Endothelial cell of hepatic sinusoid (primary cell): ENCODE measurements around the gene NFAM1.

Experiments used
- in situ Hi-C: cut with HindIII; loops from 2 replicates; pipeline ENCODE4 v1.10.0; 2017; ENCODE audit warnings: low sequenced_read_pairs

NFAM1 gene

DNA sequence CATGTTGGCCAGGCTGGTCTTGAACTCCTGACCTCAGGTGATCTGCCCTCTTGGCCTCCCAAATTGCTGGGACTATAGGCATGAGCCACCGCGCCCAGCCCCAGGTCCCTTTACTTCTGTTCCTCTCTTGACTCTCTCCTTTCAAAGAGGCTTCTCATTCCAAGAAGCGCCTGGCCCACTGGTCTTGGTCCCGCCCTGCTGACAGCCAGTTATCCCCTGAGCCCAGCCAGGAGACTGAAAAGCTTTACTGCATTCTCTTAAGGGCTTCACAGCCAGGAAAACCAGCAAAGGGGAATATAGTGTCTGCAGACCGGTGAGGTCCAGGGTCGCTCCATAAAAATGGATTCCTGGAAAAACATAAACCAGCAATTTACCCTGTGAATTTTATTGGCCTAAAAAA is 68.3 kb downstream of the NFAM1 start:
- in situ Hi-C loops = no loop called here

DNA sequence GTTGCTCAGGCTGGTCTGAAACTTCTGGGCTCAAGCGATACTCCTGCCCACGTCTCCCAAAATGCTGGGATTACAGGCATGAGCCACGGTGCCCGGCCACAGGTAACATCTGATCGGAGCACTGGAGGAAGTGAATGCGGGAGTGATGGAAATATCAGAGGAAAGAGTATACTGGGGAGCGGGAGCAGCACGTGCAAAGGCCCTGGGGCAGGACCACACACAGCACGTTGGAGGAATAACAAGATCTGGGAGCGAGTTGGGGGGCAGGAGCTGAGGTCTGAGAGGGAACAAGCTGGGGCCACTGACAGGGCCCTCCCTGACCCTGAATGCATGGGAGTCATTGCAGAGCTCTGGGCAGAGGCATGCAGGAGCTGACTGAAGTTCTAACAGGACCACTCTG is 70.7 kb downstream of the NFAM1 start:
- in situ Hi-C loops = no loop called here

DNA sequence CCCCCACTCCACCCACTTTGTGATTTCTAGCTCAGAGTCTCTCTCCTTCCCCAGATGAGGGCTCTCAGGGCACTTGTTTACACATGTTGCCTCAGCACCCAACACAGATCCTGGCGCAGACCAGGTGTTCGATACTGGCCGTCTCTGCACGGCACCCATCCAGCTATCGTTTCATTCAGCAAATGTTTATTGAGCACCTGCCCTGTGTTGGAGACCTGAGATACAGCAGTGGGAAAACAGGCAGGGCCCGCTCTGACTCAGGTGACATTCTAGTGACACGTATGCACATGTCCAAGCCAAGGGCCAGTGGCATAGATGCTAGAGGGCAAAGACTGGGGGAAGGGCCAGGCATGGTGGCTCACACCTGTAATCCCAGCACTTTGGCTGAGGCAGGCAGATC is 71.9 kb downstream of the NFAM1 start:
- in situ Hi-C loops = no loop called here

DNA sequence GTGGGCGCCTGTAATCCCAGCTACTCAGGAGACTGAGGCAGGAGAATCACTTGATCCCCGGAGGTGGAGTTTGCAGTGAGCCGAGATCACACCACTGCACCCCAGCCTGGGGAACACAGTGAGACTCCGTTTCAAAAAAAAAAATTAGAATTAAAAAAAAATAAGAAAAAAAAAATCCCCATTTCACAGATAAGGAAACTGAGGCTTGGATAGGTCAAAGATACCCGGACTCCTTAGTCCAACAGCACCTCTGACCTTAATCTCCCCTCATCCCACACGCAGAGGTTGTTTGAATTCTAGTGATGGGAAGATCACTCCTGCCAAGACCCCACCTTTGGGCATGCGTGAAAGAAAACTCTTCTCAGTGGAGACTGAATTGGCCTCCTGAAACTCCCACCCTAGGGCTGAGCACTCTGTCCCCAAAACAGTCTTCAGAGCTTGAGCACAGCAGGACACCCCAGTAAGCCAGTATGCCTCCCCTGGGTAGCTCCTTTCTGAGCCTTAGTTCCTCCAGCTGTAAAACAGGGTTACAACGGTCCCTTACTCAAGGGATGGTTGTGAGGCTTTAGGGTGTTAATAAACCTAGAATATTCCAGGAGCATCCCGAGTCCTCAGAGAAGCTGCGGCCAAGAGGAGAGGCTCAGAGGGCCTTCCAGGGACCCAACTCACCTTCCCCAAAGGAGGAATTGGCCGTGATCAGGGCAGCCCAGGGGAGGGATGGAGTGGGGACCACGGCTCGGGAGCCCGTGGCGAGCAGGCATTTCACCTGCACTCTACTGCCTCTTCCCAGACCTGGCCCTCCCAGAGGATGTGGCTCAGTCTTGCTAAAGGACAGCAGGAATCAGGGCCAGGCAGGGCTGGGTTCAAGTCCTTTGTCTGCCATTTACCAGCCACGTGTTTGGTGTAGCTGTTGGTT is 73.3 kb downstream of the NFAM1 start:
- in situ Hi-C loops = no loop called here

DNA sequence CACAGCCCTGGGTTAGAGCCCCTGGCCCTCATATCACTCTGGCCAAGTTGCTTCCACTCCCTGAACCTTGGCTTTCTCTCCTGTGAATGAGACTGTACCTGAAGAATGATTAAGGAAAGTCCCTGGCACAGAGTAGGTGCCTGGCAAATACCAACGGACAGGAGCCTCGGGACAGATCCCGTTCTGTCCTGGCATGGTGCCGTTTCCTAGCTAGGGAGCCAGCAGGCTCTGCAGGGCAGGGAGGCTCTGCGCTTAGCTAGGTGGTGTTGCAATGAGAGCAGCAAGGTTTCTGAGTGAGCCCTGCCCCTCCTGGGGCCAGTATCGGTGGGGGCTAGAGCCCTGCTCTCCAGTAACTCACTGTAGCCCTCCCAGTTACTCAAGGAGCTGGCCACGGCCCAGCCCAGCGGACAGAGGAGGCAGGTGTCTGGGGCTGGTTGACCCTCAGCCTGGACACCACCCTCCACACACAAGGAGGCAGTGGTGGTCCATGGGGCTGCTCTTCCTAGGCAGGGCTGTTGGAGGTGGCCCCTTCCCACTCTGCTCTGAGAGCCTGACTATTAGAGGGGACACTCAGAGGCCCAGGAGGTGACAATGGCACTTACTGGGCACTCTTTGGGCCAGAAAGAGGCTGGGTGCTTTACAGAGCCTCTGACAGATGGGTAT is 74.4 kb downstream of the NFAM1 start:
- in situ Hi-C loops = no loop called here

DNA sequence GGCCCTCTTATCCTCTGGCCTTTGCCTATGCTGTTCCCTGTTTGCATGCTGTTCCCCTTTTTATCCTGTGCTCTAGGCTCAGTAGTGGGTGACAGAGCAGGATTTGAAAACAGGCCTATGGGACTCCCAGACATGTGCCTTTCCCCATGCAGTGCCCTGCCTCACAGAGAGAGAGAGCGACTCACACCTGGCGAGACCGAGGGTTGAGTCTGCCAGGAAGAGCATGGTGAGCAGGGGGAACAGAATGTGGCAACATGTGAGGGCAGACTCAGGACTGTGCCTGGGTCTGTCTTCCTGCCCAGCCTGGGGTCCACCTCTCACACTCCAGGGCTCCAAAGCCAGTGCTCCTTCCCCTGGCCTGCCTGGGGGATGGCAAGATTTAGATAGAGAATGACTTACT is 75.0 kb downstream of the NFAM1 start:
- in situ Hi-C loops = no loop called here

DNA sequence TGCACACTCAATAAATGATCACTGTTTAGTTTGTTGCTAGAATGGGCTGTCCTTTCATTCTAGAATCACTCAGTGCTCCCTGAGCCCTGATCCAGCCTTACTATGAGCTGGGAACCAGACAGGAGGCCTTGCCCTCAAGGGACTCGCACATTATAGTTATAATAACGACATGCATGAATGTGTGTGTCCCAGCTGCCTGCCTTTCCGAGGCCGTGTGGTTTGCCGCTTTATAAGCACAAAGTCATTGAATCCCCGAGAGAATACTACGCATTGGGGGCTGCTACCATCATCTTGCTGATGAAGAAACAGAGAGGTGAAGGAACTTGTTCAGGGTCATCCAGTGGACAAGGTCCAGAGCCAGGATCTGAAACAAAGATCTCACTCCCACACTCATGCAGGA is 75.7 kb downstream of the NFAM1 start:
- in situ Hi-C loops = no loop called here

DNA sequence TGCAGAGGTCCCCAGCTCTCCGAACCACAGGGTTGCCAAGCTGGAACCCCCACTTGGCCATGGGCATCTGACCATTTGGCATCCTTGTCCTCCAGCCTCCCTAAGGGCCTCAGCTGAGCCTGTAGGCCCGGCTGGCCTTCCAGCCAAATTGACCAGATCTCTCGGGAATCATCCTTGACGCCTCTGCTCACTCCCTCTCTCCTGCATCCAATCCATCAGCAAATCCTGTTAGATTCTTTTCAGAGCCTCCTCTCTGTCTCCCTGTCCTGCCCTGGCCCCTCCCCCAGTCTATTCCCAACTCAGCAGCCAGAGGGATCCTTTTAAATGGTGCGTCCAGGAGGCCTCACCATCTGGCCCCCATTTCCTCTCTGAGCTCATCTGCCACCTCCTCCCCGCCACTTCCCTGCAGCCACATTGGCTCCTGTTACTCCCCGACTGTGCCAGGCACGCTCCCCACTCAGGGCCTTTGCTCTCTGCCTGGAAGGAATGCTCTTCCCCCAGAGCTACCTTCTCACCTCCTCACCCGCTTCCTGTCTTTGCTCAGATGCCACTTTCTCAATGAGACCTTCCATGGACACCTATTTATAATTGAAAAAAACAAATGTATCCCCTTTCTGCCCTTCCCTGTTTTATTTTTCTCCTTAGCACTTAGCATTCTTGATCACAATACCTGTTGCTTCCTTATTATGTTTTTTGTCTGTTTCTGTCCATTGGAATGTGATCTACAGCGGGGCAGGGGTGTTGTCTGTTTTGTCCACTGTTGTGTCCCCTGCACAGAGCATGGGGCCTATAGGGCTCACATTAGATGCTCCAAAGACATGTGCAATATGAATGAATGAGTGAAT is 78.1 kb downstream of the NFAM1 start:
- in situ Hi-C loops = no loop called here

DNA sequence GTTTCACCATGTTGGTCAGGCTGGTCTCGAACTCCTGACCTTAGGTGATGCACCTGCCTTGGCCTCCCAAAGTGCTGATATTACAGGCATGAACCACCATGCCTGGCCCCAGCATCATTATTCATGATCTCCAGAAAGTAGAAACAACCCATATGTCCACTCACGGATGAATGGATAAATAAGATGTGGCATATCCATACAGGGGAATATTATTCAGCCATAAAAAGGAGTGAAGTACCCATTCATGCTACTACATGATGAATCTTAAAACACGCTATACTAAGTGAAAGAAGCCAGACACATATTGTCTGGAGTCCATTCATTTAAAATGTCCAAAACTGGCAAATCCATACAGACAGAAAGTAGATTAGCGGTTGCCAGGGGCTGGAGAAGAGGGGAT is 81.8 kb downstream of the NFAM1 start:
- in situ Hi-C loops = no loop called here

DNA sequence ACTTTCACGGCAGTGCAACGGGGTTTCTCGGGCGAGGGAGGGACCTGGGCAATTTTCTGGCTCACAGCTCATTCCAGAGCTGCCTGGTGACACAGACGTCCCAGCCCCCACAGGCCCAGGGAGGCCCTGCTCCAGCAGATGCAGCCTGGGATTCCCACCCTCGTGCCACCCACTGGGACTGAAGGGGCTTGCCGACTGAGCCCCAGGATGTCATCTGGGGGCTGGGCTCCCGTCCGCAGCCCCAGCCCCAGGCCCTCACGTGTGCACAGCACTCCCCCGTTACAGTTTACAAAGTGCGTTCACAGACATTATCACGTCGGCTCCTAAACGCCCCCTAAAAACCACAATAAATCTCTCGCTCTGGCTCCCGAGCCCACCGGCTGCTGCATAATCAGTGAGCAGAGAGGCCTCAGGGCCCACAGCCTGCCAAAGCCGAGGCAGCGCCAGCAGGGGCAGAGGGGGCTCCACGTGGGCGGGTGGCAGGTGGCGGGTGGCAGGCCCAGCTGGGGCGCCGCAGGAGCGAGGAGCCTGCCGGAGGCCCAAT is 84.8 kb downstream of the NFAM1 start:
- in situ Hi-C loops = no loop called here

DNA sequence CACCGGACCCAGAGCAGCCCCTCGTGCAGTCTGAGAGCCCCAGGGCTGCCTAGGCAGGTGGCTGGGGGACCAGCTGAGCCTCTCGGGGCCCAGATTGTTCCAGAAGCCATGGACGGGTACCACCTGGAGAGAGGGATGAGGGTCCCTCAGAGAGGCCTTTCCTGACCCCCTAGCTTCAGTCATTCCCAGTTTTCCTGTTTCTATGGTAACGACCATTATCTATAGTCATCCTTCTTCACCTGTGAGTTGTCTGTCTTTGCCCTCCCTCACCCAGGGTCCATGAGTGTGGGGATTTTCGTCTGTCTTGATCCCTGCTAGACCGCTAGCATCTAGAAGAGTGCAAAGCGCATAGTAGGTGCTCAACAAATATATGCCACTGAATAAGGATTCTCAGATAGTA is 85.5 kb downstream of the NFAM1 start:
- in situ Hi-C loops = no loop called here

DNA sequence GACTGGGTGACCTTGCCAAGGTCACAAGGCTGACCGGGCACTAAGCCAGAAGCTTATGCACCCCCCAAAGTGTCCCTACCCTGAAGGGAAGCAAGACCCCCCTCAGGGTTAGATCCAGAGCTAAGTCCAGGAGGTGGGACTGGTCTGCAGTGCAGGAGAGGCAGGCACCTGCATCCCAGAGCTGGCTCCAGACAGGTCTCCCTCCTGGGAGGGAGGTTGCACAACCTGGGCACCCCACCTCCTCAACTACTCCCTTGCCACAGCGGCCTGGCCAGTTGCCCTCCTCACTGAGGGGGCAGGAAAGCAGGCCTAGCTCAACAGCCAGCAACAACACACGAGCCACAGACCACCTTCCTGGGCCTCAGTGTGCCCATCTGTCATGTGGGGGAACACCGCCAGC is 86.7 kb downstream of the NFAM1 start:
- in situ Hi-C loops = no loop called here

DNA sequence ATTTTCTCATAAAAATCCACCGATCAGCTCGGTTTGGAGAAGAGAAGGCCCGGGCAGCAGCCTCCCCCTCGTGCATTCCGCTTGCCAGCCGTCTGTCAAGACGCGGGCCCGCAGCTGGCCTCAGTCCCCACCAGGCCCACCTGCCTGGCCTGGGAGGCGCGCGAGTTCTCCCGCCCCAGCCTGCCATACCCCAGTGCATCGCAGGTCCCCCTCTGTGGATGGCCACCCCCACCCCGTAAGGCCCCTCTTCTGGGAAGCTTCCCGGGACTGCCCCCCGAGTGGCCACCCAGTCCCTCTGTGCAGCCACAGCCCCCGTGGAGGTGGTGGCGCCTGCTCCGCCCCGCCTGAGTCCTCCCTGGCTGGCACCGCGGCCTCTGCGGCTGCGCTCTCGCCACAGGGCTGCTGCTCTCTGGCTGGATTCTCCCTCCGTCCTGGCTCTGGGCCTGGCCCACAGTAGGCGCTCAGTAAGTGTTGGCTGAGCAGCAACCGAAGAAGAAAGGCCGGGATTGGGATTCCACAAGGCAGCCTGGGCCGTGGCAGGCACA is 87.8 kb downstream of the NFAM1 start:
- in situ Hi-C loops = no loop called here

DNA sequence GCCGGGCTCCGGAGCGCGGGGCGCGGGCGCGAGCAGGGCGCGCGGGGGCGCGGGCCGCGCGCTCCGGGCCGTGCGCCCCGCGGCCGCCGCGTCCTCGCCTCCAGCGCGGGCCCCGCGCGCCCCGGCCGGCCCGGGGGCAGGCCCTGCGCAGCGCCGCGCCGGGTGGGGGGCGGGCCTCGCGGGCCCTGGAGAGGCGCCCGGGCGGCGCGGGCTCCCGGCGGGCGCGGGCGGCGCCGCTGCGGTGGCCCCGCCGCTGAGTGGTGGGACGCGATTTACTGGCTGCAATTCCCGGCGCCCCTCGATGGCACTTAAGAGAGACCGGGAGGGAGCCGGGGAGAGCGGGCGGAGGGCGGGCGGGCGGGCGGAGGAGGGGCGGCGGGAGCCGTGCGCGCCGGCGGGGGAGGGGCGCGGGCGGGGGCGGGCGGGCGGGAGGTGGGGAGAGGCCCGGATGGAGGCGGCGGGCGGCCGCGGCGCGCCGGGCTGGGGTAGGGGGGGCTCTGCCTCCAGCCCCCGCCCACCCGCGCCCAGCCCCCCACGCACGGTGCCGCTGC is 88.6 kb downstream of the NFAM1 start:
- in situ Hi-C loops = no loop called here

DNA sequence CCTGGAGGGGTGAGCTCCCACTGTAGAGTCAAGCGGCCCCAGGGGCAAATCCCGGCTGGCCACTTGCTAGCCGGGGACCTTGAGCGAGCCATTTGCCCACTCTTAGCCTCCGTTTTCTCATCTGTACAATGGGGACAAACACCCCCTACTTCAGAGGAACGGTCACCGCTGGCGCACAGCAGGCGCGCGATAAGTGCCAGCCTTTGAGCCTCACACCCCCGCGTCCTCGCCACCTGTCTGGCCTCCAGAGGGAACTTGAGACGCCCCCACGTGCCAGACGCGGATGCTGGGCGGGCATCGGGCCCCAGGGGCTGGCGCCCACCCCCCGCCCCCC is 89.1 kb downstream of the NFAM1 start:
- in situ Hi-C loops = no loop called here

DNA sequence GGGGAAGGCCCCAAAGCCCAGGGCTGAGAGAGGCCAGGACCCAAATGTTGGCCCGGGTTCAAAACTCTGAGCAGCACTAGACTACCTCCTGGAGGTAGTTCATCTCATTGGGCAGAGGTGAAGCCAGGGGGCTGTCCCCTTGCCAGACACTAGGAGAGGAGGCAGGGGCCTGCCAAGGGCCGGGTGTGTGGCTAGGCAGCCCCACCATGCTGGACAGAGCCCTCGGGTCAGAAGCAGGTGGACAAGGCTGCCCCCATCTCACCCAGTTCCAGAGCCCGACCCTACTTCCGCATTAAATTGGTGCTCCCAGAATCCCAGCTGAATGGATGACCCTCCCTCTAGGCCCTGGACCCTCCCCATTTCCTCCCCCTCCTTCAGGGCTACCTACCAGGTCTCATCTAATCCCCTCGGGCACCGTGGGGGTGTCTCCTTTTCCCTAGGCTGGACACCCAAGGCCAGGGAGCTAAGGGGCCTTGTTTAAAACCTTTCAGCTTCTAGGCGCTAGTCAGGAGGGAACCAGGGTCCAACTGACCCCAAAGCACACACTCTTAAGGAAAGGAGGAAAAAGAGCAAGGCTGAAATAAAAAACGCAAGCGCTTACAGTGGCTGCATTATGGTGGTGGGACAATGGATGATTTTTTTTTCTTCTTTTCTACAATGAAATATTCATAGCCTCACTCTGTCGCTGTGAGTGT is 89.6 kb downstream of the NFAM1 start:
- in situ Hi-C loops = no loop called here

DNA sequence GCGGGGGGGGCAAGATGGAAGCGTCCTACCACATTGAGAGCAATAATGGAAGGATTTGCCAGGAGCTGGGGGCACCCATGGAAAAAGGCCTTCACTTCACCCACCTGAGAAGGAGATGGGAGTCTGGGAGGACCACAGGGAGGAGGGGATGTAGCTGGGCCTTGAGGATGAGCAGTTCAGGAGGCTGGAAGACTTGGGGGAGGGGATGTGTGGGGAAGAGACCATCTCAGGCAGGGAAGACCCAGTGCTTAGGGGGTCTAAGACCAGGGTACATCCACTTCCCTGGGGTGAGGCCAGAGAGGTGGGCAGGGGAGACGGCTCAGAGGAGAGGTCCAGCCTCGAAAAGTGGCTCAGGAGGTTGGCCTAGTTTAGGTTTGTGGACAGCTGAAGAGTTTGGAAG is 90.4 kb downstream of the NFAM1 start:
- in situ Hi-C loops = no loop called here

DNA sequence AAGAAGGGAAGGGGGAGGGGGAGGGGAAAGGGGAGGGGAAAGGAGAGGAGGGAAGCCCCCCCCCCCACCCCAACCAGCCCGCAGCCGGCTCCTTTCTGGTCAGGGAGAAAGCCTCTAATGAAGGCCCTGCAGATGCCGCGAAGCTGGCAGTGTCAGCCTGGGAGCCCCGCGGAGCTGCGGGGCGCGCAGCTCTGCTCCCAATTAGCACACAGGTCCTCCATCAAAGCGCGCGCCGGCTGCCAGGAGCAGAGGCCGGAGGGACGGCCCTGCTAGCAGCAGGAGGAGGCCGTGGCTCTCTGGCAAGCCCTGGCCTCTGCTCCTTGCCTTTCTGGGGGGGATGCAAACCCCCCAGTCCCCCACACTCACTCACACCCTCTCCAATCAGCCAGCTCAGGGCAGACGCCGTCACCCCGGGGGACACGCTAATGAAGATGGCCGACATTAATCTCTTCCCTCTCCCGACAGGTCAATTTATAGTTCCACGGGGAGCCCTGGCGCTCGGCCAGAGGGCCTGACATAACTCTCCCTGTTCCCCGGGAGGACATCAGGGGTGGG is 91.3 kb downstream of the NFAM1 start:
- in situ Hi-C loops = no loop called here

DNA sequence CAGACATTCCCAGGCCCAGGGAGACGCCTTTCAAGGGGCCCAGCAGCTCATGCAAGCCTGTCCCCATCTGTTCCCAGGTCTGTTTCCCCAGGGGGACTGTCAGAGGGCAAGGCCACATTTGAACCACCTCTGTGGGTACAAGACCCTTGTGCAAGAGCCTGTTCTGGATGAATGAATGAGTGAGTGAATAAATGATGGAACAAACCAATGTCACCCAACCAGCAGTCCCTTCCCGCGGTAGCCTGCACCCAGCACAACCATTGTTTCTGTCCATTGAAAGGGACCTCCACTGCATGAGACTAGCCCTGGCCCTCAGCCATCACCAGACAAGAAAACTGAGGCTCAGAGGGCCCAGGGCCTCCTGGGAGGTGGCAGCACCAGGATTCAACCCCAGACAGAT is 92.1 kb downstream of the NFAM1 start:
- in situ Hi-C loops = no loop called here

DNA sequence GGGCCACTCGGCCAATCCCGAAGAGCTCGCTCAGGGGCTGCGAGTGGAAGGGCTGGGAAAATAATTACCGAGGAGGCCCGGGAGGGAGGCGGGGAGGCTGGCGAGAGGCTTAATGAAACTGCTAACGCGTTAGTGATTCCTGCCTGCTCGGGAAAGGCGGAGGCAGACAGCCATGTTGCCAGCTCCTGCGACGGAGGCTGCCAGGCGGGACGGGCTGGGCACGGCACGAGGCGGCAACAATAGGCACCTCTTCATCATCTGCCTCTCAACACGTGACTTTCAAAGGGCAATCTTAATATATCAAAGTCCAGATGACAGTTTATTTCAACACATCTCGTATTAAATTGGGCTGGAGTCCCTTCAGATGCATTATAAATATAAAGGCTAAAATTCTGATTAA is 93.7 kb downstream of the NFAM1 start:
- in situ Hi-C loops = no loop called here
